HG02763 (cell line): ENCODE data around the gene PLA2G4A.

Experiments
- ATAC-seq: cut with Tn5 transposase; IDR thresholded peaks from one replicate; pipeline ENCODE4 v1.9.1; 2021; ENCODE audit warnings: mild to moderate bottlenecking, moderate library complexity; ENCODE audit not compliant: unreplicated experiment

Gene PLA2G4A

GRCh38 chr1:186872291-186872690, 43.5 kb downstream of the PLA2G4A start:
- no peak for ATAC-seq

GRCh38 chr1:186873687-186874086, 44.9 kb downstream of the PLA2G4A start:
- no peak for ATAC-seq

- no peak for ATAC-seq
Observed at GRCh38 chr1:186875896-186876835, 47.4 kb downstream of the PLA2G4A start.

DNA sequence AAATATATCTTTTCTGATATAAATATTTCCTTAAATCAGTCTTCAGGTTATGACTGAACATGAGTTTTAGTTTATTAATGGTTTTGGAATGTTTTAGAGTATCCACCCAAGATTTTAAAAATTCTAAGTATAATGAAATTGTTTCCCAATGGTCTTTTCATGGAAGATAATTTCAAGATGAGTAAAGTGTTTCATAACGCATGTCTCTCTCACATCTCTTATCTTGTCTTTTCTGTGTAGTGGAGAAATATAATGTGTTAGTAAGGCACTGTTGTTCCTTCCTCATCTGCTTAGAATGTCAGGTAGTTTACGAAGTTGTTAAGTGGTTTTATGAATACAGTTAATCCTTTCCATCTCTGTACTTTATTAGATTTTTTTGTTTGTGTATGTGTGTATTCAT, 49.6 kb downstream of the PLA2G4A start:
- ATAC-seq, result no peak

DNA sequence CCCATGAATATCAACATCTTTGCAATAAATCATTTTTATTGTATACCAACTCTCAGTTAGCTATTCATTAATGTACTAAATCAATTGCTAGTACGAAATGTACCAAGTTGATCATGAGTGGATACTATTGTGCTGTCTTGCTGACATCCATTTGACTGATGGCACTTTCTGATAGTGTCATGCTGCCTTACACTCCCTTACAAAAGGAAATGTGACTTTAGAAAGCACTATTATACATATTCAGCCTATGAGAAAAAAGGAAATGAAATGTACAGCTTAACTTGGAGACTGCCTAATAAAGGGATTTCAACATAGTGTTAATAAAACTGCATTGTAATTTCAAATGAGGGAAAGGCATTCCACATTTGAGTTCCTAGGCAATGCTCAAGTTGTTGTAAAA, 52.2 kb downstream of the PLA2G4A start:
- no peak for ATAC-seq

DNA sequence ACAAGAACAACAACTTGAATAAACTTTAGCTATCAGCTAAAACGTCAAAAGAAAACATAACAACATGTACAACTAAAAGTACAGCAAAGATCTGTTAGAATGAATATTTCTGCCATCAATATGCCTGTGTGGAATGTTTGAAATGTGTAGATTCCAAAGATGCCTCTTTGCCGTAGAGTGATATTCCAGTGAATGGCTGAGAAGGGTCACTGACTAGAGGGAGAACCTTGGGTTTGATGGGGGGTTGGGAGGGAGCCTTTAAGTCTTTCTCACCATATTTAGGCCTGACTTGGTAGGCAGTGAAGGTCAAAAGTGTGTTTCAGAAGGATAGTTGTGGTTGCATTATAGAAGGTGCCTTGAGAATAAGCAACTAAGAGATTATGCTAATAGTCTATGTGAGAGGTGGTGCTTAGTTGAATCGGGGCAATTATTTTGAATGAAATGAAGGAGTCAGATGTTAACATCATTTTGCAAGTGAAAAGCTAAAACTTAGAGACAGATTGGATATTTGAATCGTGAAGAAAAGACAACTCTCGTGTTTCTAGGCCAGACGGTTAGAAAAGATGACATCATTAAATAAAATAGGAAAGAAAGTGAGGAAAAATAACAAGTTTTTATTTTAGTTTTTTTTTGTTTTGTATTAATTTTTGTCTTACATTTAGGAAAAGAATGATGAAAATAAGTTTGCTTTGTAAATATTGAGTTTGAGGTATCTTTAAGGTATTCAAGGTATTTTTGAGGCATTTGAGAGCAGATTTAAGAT, 53.8 kb downstream of the PLA2G4A start:
- ATAC-seq, result no peak

DNA sequence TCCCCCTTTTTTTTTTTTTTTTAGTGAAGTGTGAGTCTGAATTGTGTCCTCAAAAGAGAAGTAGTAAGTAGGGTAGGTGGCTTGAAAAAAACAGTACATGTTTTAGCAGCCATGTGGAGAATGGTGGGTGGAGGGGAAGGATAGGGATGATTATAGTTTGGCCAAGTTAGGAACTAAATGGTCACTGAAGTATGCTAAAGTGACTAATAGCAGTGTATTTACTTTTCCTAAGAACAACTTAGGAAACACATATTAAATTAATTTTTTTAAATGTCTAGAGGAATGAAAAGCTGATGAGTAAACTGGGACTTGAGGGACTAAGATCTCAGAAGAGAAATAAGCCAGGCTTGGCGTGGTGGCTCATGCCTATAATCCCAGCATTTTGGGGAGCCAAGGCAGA, 55.5 kb downstream of the PLA2G4A start:
- ATAC-seq, result no peak

DNA sequence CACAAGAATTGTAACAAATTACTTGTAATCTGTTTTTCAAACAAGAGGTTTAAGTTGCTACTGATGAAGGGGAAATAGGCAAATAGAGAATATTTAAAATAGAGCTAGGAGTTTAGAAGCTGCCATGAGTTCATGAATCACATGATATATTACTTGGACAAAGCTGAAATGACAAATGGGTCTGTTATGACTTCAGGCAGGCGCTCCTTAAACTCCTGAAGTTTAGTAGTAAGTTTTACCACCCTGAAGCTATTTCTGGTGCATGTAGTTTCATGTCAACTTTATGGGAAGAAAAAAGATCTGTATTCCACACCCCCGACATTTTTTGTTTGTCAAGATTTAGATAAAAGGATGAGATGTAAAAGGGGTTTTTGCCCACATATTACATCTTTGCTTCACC, 58.5 kb downstream of the PLA2G4A start:
- no peak for ATAC-seq

GRCh38 chr1:186888367-186888766, 59.6 kb downstream of the PLA2G4A start:
- ATAC-seq, result no peak

DNA sequence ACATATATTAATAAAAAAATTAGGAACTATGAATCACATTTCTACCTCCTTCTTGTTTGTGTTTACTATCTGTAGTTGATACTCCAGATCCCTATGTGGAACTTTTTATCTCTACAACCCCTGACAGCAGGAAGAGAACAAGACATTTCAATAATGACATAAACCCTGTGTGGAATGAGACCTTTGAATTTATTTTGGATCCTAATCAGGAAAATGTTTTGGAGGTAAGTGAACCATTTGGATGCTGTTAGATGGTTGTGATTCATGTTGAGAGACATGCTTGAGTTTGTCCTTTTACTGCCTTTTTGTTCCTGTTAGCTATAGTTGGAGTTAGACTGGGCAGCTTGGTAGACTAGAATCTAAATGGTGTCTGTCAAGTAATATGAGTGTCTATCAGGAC, 64.2 kb downstream of the PLA2G4A start:
- ATAC-seq, result no peak

DNA sequence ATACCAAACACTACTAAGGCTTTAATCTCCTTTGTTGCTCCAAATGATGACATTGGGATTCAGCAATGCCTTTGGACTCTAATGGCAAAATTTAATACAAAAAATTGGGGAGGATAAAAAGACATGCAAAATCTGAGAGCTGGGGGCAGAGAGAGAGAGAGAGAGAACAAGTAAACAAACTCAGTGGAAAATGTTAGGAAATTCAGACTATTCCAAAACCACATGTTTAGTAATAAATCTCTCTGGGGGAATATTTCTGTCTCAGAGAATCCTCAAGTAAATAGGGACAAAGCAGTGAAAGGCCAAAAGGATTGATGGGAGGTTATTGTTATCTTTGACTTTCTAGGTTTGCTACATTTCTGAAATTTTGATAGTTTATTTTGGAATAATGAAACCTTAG, 65.7 kb downstream of the PLA2G4A start:
- ATAC-seq, result no peak

DNA sequence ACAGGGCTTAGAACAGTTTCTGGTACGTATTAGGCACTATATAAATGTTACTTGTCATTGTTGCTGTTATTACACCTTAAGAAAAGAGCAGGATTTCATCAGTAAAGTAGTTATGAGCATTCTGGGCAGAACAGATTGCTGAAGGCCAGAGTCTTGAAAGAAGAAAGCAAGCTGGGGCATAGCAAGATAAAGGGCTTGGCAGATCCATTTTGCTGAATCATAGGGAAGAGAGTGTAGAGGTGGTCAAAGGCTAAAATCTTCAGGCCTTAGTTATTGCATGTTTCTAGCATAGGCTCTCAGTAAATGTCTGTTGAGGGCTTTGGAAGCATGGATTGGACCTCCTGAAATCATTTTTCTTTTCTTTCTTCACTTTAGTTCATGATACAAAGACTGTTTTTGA, 67.5 kb downstream of the PLA2G4A start:
- ATAC-seq, result no peak

GRCh38 chr1:186897008-186897407, 68.3 kb downstream of the PLA2G4A start:
- no peak for ATAC-seq

DNA sequence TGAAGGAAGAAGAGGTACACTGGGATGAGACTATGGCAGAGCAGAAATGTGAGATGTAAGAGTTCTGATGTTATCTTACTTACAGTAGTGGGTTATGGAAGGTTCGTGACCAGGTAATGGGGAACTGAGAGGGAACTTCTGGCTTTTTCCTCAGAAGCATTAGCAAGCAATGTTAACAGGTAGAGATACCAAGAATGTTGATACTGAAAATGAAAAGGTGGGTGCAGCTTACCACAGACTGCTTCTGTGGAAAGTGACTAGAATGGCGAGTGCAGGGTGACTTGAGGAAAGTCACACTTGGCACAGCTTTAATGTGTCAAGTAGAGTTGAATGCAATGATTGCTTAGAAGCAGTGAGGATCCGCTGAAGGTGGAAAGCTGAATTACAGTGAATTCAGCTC, 70.8 kb downstream of the PLA2G4A start:
- peak; percentile 92 for ATAC-seq

- ATAC-seq, result no peak
Observed at GRCh38 chr1:186899977-186900376, 71.2 kb downstream of the PLA2G4A start.

- ATAC-seq, result no peak
Observed at GRCh38 chr1:186900539-186901237, 71.9 kb downstream of the PLA2G4A start.

DNA sequence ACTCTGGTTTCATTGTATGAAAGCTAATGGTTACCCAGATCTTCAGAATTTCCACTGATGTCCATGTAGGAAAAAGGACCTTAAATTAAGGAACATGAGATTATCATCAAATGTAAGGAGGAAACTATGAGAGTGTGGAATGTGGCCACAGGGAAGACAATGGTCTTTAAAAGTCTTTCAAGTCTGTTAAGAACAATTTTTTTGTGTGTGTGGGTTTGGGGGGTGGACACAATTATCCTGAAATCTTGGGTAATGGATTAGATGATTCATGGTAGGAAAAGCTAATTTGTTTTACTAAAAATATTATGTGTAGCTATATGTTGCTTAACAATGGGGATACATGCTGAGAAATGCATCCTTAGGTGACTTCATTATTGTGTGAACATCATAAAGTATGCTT, 72.9 kb downstream of the PLA2G4A start:
- ATAC-seq, result no peak

- ATAC-seq, result no peak
Observed at GRCh38 chr1:186903374-186904136, 74.8 kb downstream of the PLA2G4A start.

DNA sequence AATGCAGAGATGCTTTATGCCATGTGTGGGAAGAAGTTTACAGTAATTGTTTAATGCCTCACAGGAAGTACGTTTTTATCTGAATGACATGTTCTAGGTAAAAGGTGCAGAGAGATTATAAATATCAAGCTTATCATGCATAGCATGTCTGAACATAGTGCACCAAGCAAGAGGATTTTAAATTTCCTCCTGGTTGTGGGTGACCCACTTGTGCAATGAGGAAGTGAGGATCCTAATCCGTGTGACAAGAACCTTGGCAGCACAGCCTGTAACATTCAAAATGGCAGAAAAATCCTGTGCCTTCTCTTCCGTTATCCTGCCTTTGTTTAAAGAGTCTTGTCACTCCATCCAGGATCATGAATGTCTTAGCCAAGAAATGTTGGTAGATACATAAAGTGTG, 75.6 kb downstream of the PLA2G4A start:
- ATAC-seq, result no peak

DNA sequence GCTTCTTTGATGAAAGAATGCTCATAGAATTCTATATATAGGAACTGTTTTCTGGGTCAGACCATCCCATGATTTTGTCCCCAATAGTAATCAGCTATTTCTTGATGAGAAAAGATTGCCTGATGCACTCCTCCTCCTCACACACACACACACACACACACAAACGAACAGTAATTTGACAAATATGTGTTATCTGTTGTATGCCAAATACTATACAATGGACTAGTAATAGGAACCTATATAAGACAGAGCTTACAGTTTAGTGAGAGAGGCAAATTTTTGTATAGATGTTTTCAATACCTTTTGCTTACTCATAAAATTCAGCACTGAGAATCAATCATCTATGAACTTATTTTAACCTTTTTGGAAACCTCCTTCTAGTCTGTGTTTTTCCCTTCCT, 76.8 kb downstream of the PLA2G4A start:
- no peak for ATAC-seq

GRCh38 chr1:186915555-186915954, 86.8 kb downstream of the PLA2G4A start:
- no peak for ATAC-seq
